ENCODE measurements around the gene FAM204A.

Gene FAM204A

GRCh38 chr10:118272149-118272721 is 69.9 kb downstream of the FAM204A start:
- TF ChIP-seq SIN3A (IDR thresholded peaks at IDR 0.05; ENCODE audit: borderline replicate concordance, insufficient read depth, low read length) (no peak), POLR2AphosphoS5 (IDR thresholded peaks at IDR 0.05; ENCODE audit: low read depth, low read length) (no peak), REST (IDR thresholded peaks at IDR 0.05; ENCODE audit: insufficient read depth in 1 of 2, low read depth in 2 of 2, low read length in 2 of 2) (no peak), TAF1 (IDR thresholded peaks at IDR 0.05; ENCODE audit: borderline replicate concordance, insufficient read depth, low read length) (no peak), FOXP2 (optimal IDR thresholded peaks at IDR 0.05; ENCODE audit: borderline replicate concordance, extremely low read depth, extremely low read length, insufficient read depth) (no peak)

- TF ChIP-seq SIN3A (IDR thresholded peaks at IDR 0.05; ENCODE audit: borderline replicate concordance, insufficient read depth, low read length) = no peak
Observed at GRCh38 chr10:118271671-118272070, 70.5 kb downstream of the FAM204A start.

GRCh38 chr10:118266098-118266748 is 75.9 kb downstream of the FAM204A start:
- no peak for TF ChIP-seq REST (IDR thresholded peaks at IDR 0.05; ENCODE audit: insufficient read depth in 1 of 2, low read depth in 2 of 2, low read length in 2 of 2)
- TF ChIP-seq SIN3A (IDR thresholded peaks at IDR 0.05; ENCODE audit: borderline replicate concordance, insufficient read depth, low read length) = no peak
- no peak for TF ChIP-seq POLR2AphosphoS5 (IDR thresholded peaks at IDR 0.05; ENCODE audit: low read depth, low read length)
- no peak for TF ChIP-seq FOXP2 (optimal IDR thresholded peaks at IDR 0.05; ENCODE audit: borderline replicate concordance, extremely low read depth, extremely low read length, insufficient read depth)
- TF ChIP-seq TAF1 (IDR thresholded peaks at IDR 0.05; ENCODE audit: borderline replicate concordance, insufficient read depth, low read length) = no peak

GRCh38 chr10:118264838-118265470 is 77.2 kb downstream of the FAM204A start:
- TF ChIP-seq POLR2AphosphoS5 (IDR thresholded peaks at IDR 0.05; ENCODE audit: low read depth, low read length) (no peak), REST (IDR thresholded peaks at IDR 0.05; ENCODE audit: insufficient read depth in 1 of 2, low read depth in 2 of 2, low read length in 2 of 2) (no peak), FOXP2 (optimal IDR thresholded peaks at IDR 0.05; ENCODE audit: borderline replicate concordance, extremely low read depth, extremely low read length, insufficient read depth) (no peak), SIN3A (IDR thresholded peaks at IDR 0.05; ENCODE audit: borderline replicate concordance, insufficient read depth, low read length) (no peak), TAF1 (IDR thresholded peaks at IDR 0.05; ENCODE audit: borderline replicate concordance, insufficient read depth, low read length) (no peak)

- no peak for TF ChIP-seq SIN3A (IDR thresholded peaks at IDR 0.05; ENCODE audit: borderline replicate concordance, insufficient read depth, low read length)
- no peak for TF ChIP-seq TAF1 (IDR thresholded peaks at IDR 0.05; ENCODE audit: borderline replicate concordance, insufficient read depth, low read length)
- TF ChIP-seq REST (IDR thresholded peaks at IDR 0.05; ENCODE audit: insufficient read depth in 1 of 2, low read depth in 2 of 2, low read length in 2 of 2) = no peak
- TF ChIP-seq FOXP2 (optimal IDR thresholded peaks at IDR 0.05; ENCODE audit: borderline replicate concordance, extremely low read depth, extremely low read length, insufficient read depth) = no peak
- TF ChIP-seq POLR2AphosphoS5 (IDR thresholded peaks at IDR 0.05; ENCODE audit: low read depth, low read length) = no peak
Observed at GRCh38 chr10:118264252-118264651, 77.9 kb downstream of the FAM204A start.

Measured in PFSK-1 (cell line).